HCT116 (cell line): ENCODE data around the gene MMD2. TPM values are rescaled to one million over a fixed set of nuclear protein-coding genes. Genes with fewer than 3 reads are reported as not detected.

Experiments used
- ATAC-seq: fragments of 200-7000 bp; cut with Tn5 transposase; 2 replicates; pipeline ENCODE4 v1.9.1; 2020; ENCODE audit warnings: mild to moderate bottlenecking, moderate library complexity
- BruUV-seq: library from RNA; stranded (reverse); fragments of 400-500 nt; replicated peaks from 2 replicates; lab custom pipeline; 2021; lab: Mats Ljungman, UMichigan
- CTCF ChIA-PET: fragments of 300-600 bp; sonication (Branson Sonifier 250); formaldehyde crosslinking; loops from one replicate; lab custom pipeline; 2021; ENCODE audit warnings: antibody characterized with exemption; lab: Charles Lee
- POLR2A ChIA-PET: fragments of 300-600, 350-600 bp; sonication (Branson Sonifier 250); formaldehyde crosslinking; loops from one replicate; lab custom pipeline; 2021; ENCODE audit warnings: antibody characterized with exemption; lab: Charles Lee
- RAD21 ChIA-PET, 2 experiments: fragments of 300-600 bp; sonication (Branson Sonifier 250); formaldehyde crosslinking; loops; one replicate each; lab custom pipeline; 2023; ENCODE audit warnings: low total read pairs in 2 of 2; ENCODE audit not compliant: uncharacterized antibody in 2 of 2, unreplicated experiment in 2 of 2, low non-redundant PET in 1 of 2; lab: Charles Lee
- DNase-seq: peaks from one replicate; pipeline ENCODE4 v3.0.0-alpha.2; 2010; ENCODE audit warnings: low read depth, low spot score
- H2AFZ ChIP-seq: fragments of 200-600 bp; shearing (Covaris generic), sonication (generic); 2 replicates; pipeline ENCODE4 v1.6.1; 2017; ENCODE audit warnings: low read depth, mixed run types, mixed read lengths, antibody characterized with exemption, low read length; ENCODE audit not compliant: poor library complexity, severe bottlenecking
- H3K27ac ChIP-seq: 2 replicates; pipeline ENCODE4 v1.5.1; 2012; ENCODE audit warnings: low read depth, low read length
- H3K27me3 ChIP-seq: fragments of 200-600 bp; sonication (generic); 2 replicates; pipeline ENCODE4 v1.6.1; 2016; ENCODE audit warnings: mixed run types, low read length, mixed read lengths; ENCODE audit not compliant: insufficient read depth
- H3K36me3 ChIP-seq, 2 experiments: fragments of 200-500 bp in 1 of 2; fragments of 200-600 bp in 1 of 2; sonication (Bioruptor generic) in 1 of 2; sonication (generic) in 1 of 2; 2 replicates each; pipeline versions ENCODE4 v1.5.1 to v1.6.1; 2014 to 2016; ENCODE audit warnings: low read length in 2 of 2, inconsistent platforms in 1 of 2, mixed read lengths in 1 of 2, mixed run types in 1 of 2; ENCODE audit not compliant: insufficient read depth in 2 of 2, control insufficient read depth in 1 of 2
- H3K4me1 ChIP-seq, 2 experiments: fragments of 200-600 bp in 1 of 2; sonication (generic) in 1 of 2; 2 replicates each; pipeline versions ENCODE4 v1.5.1 to v1.6.1; 2012 to 2017; ENCODE audit warnings: low read length in 2 of 2, inconsistent platforms in 1 of 2, mild to moderate bottlenecking in 1 of 2, mixed read lengths in 1 of 2, mixed run types in 1 of 2, moderate library complexity in 1 of 2; ENCODE audit not compliant: insufficient read depth in 2 of 2, control insufficient read depth in 1 of 2
- H3K4me2 ChIP-seq: fragments of 200-600 bp; sonication (generic); 2 replicates; pipeline ENCODE4 v1.6.1; 2017; ENCODE audit warnings: mixed run types, low read length, mixed read lengths
- H3K4me3 ChIP-seq, 2 experiments: fragments of 200-600 bp in 1 of 2; sonication (generic) in 1 of 2; replicated peaks in 1 of 2; 2 replicates each; pipeline ENCODE4 v1.5.1; 2011 to 2016; ENCODE audit warnings: low read length in 2 of 2, control low read depth in 1 of 2, low read depth in 1 of 2, mild to moderate bottlenecking in 1 of 2, mixed read lengths in 1 of 2, mixed run types in 1 of 2
- H3K79me2 ChIP-seq: fragments of 200-600 bp; sonication (generic); 2 replicates; pipeline ENCODE4 v1.6.1; 2017; ENCODE audit warnings: mild to moderate bottlenecking, mixed run types, low read length, moderate library complexity, mixed read lengths; ENCODE audit not compliant: insufficient read depth
- H3K9ac ChIP-seq: fragments of 200-600 bp; sonication (generic); 2 replicates; pipeline ENCODE4 v1.6.1; 2016; ENCODE audit warnings: low read length, mixed read lengths
- H3K9me2 ChIP-seq: fragments of 200-600 bp; sonication (generic), shearing (Covaris generic); 2 replicates; pipeline ENCODE4 v1.6.1; 2017; ENCODE audit warnings: mixed run types, mild to moderate bottlenecking, moderate library complexity; ENCODE audit not compliant: insufficient read depth
- H3K9me3 ChIP-seq, 2 experiments: fragments of 200-500 bp in 1 of 2; fragments of 200-600 bp in 1 of 2; sonication (Bioruptor generic) in 1 of 2; sonication (generic) in 1 of 2; 2 replicates each; pipeline ENCODE4 v1.6.1; 2014 to 2017; ENCODE audit warnings: low read length in 2 of 2, mixed read lengths in 2 of 2, inconsistent platforms in 1 of 2, low read depth in 1 of 2, mild to moderate bottlenecking in 1 of 2, mixed run types in 1 of 2, moderate library complexity in 1 of 2; ENCODE audit not compliant: control insufficient read depth in 1 of 2, insufficient read depth in 1 of 2
- H4K20me1 ChIP-seq: fragments of 200-600 bp; sonication (generic), shearing (Covaris generic); 2 replicates; pipeline ENCODE4 v1.6.1; 2017; ENCODE audit warnings: mixed run types, mild to moderate bottlenecking, moderate library complexity; ENCODE audit not compliant: insufficient read depth
- CEBPB ChIP-seq: IDR thresholded peaks from 2 replicates; pipeline ENCODE4 v1.6.1; 2012; ENCODE audit warnings: low read depth
- EGR1 ChIP-seq: IDR thresholded peaks from 2 replicates; pipeline ENCODE4 v1.6.1; 2012; ENCODE audit warnings: low read depth
- ELF1 ChIP-seq: IDR thresholded peaks from 2 replicates; pipeline ENCODE4 v1.6.1; 2012; ENCODE audit warnings: low read depth, borderline replicate concordance
- EZH2 ChIP-seq: fragments of 200-600 bp; sonication (generic); IDR thresholded peaks from 2 replicates; pipeline ENCODE4 v1.6.1; 2017; ENCODE audit warnings: antibody characterized with exemption, mixed run types
- EZH2phosphoT487 ChIP-seq: fragments of 200-600 bp; IDR thresholded peaks from 2 replicates; pipeline ENCODE4 v1.6.1; 2018; ENCODE audit warnings: antibody characterized with exemption, borderline replicate concordance
- FOSL1 ChIP-seq: IDR thresholded peaks from 2 replicates; pipeline ENCODE4 v1.6.1; 2012; ENCODE audit warnings: low read depth
- JUND ChIP-seq: IDR thresholded peaks from 2 replicates; pipeline ENCODE4 v1.6.1; 2012
- POLR2AphosphoS5 ChIP-seq: IDR thresholded peaks from 2 replicates; pipeline ENCODE4 v1.6.1; 2011; ENCODE audit warnings: mild to moderate bottlenecking, low read depth, low read length, moderate library complexity
- RAD21 ChIP-seq: IDR thresholded peaks from 2 replicates; pipeline ENCODE4 v1.6.1; 2012; ENCODE audit warnings: low read depth, mild to moderate bottlenecking
- SIN3A ChIP-seq: IDR thresholded peaks from 2 replicates; pipeline ENCODE4 v1.6.1; 2012; ENCODE audit warnings: low read depth
- SRF ChIP-seq: IDR thresholded peaks from 2 replicates; pipeline ENCODE4 v1.6.1; 2012; ENCODE audit warnings: low read depth
- intact Hi-C: fragments of 100-400 bp; cut with micrococcal nuclease; formaldehyde crosslinking; loops from 2 replicates; pipeline ENCODE4 v1.10.0; 2022
- total RNA-seq: library from RNA; stranded (reverse); gene quantifications from one replicate; pipeline ENCODE4 v1.2.1, GENCODE V29; 2021; ENCODE audit not compliant: unreplicated experiment
- TF ChIP-seq, protein P1 (sequence below): IDR thresholded peaks from 2 replicates; pipeline ENCODE4 v1.6.1; 2012
- TF ChIP-seq, protein P2 (sequence below): IDR thresholded peaks from 2 replicates; pipeline ENCODE4 v1.6.1; 2011; ENCODE audit warnings: mild to moderate bottlenecking, low read length, moderate library complexity; ENCODE audit not compliant: insufficient replicate concordance; ENCODE audit errors: extremely low read depth

Gene MMD2
- total RNA-seq, 1 experiment from 2014 or later: not detected

DNA sequence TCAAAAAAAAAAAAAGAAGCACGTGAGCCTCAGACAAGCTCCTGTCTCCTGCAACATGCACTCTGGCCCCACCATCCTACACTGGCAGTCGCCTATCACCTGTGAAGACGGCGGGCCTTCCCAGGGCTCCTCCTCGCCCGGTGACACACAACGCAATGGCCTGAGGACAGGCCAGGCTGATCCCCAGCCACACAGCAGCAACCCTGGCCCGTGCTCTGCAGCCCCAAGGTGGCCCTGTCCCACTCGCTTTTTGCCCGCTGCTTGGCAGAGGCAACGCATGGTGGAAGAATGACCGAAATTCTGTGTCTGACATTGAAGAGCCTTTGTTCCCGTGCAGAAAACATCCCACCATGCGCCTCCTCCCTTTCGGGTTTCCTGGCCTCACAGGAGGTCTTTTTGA, 83.6 kb downstream of the MMD2 start:
- Histone ChIP-seq H4K20me1 (no peaks in the 10 kb centered on the region), H3K9me2 (no peaks in the 10 kb centered on the region), H3K9ac (no peak overlapping the region)
- no peak for ATAC-seq
- no peak for DNase-seq
- TF ChIP-seq, protein P1, sequence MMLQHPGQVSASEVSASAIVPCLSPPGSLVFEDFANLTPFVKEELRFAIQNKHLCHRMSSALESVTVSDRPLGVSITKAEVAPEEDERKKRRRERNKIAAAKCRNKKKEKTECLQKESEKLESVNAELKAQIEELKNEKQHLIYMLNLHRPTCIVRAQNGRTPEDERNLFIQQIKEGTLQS: no peak
- TF ChIP-seq FOSL1 (no peak), CEBPB (no peak)
- TF ChIP-seq, all 23 proteins: peak for 0
- Histone ChIP-seq H3K4me2 (no peak overlapping the region), H3K27me3 (no peaks in the 10 kb centered on the region), H3K27ac (no peak overlapping the region), H3K4me3 (no peak overlapping the region), H3K4me1 (no peaks in the 10 kb centered on the region), H2AFZ (no peak overlapping the region), H3K36me3 (no peaks in the 10 kb centered on the region; a peak in 1 of 4 replicates), H3K79me2 (no peaks in the 10 kb centered on the region), H3K9me3 (no peaks in the 10 kb centered on the region)
- ChIA-PET CTCF (no interaction called here), POLR2A (no interaction called here), RAD21 (no interaction called here)
- intact Hi-C loops: no loop called here
- no TSS peak for BruUV-seq

- no peaks in the 10 kb centered on the region for H3K9me3 ChIP-seq
- H3K36me3 ChIP-seq: no peaks in the 10 kb centered on the region; a peak in 1 of 4 replicates
- no peaks in the 10 kb centered on the region; the same call in 1 of the 2 replicates for H3K79me2 ChIP-seq
- no peak overlapping the region for H2AFZ ChIP-seq
- ATAC-seq (no peak), DNase-seq (no peak)
- no peak overlapping the region for H3K4me3 ChIP-seq
- BruUV-seq: no TSS peak
- H3K27ac ChIP-seq: no peak overlapping the region
- no peaks in the 10 kb centered on the region for H3K9me2 ChIP-seq
- ChIA-PET RAD21 (no interaction called here), POLR2A (no interaction called here), CTCF (no interaction called here)
- no peak overlapping the region for H3K4me2 ChIP-seq
- no peaks in the 10 kb centered on the region for H4K20me1 ChIP-seq
- no peak overlapping the region for H3K9ac ChIP-seq
- no peaks in the 10 kb centered on the region for H3K27me3 ChIP-seq
- intact Hi-C loops: no loop called here
- H3K4me1 ChIP-seq: no peaks in the 10 kb centered on the region
- TF ChIP-seq FOSL1 (no peak), CEBPB (no peak), SIN3A (no peak), JUND (no peak), EZH2 (no peak), EGR1 (no peak), ELF1 (no peak), POLR2AphosphoS5 (no peak), EZH2phosphoT487 (no peak), SRF (no peak), RAD21 (no peak)
- TF ChIP-seq, protein P2, sequence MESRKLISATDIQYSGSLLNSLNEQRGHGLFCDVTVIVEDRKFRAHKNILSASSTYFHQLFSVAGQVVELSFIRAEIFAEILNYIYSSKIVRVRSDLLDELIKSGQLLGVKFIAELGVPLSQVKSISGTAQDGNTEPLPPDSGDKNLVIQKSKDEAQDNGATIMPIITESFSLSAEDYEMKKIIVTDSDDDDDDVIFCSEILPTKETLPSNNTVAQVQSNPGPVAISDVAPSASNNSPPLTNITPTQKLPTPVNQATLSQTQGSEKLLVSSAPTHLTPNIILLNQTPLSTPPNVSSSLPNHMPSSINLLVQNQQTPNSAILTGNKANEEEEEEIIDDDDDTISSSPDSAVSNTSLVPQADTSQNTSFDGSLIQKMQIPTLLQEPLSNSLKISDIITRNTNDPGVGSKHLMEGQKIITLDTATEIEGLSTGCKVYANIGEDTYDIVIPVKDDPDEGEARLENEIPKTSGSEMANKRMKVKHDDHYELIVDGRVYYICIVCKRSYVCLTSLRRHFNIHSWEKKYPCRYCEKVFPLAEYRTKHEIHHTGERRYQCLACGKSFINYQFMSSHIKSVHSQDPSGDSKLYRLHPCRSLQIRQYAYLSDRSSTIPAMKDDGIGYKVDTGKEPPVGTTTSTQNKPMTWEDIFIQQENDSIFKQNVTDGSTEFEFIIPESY: no peak
- TF ChIP-seq, protein P1: no peak
Measured at GRCh38 chr7:4873071-4873944, 85.7 kb downstream of the MMD2 start.
